Breast epithelium (tissue), 4 donors: ENCODE measurements around the gene NXN. TPM values are rescaled to one million over a fixed set of nuclear protein-coding genes. Genes with fewer than 3 reads are reported as not detected.
"Not testable (repeated sequence)": the region's sequence is repeated elsewhere in the genome, so short reads cannot be mapped to it uniquely, and the experiment has no call there.

Experiments
- DNase-seq, 2 donors: peaks; one replicate each; pipeline ENCODE4 v3.0.0-alpha.2; 2019; ENCODE audit warnings: low spot score in 2 of 2
- H3K27ac ChIP-seq, 2 donors: fragments of 200-600 bp; sonication (generic) in 1 of 2; one replicate each; pipeline ENCODE4 v1.5.1; 2016 to 2019; ENCODE audit warnings: mild to moderate bottlenecking in 1 of 2
- H3K27me3 ChIP-seq, 2 donors: fragments of 200-600 bp; sonication (generic) in 1 of 2; one replicate each; pipeline versions ENCODE4 v1.5.1 to v1.6.0; 2017 to 2019; ENCODE audit warnings: control low read depth in 1 of 2, mild to moderate bottlenecking in 1 of 2
- H3K36me3 ChIP-seq: fragments of 200-600 bp; one replicate; pipeline ENCODE4 v1.5.1; 2019
- H3K4me1 ChIP-seq, 2 donors: fragments of 200-600 bp; sonication (generic); one replicate each; pipeline ENCODE4 v1.5.1; 2016 to 2019; ENCODE audit warnings: control low read depth in 1 of 2
- H3K4me3 ChIP-seq, 3 donors: fragments of 200-600 bp; sonication (generic); 1 replicate in 2 of 3; 2 replicates in 1 of 3; pipeline ENCODE4 v1.5.1; 2016 to 2019; ENCODE audit warnings: mild to moderate bottlenecking in 3 of 3, moderate library complexity in 2 of 3
- H3K9me3 ChIP-seq, 2 donors: fragments of 200-600 bp; sonication (generic) in 1 of 2; one replicate each; pipeline ENCODE4 v1.5.1; 2016 to 2019; ENCODE audit warnings: control low read depth in 1 of 2
- CTCF ChIP-seq, 3 donors: fragments of 450-650 bp; IDR thresholded peaks; one replicate each; pipeline ENCODE4 v1.5.1; 2016 to 2017; ENCODE audit warnings: antibody characterized with exemption in 3 of 3, mild to moderate bottlenecking in 3 of 3, moderate library complexity in 3 of 3
- POLR2A ChIP-seq: fragments of 450-650 bp; IDR thresholded peaks from one replicate; pipeline ENCODE4 v1.6.1; 2016; ENCODE audit warnings: antibody characterized with exemption, mild to moderate bottlenecking, moderate library complexity
- POLR2AphosphoS5 ChIP-seq, 3 donors: sonication (generic); formaldehyde crosslinking; IDR thresholded peaks; one replicate each; pipeline ENCODE4 v1.6.1; 2017; ENCODE audit warnings: antibody characterized with exemption in 3 of 3
- intact Hi-C: fragments of 100-400 bp; cut with DNase I; formaldehyde crosslinking; loops from one replicate; pipeline ENCODE4 v1.15.1; 2023; ENCODE audit warnings: low total_unique reads
- total RNA-seq, 3 donors: library from RNA; depleted of rRNA; stranded (reverse); fragments of >200 nt; gene quantifications; one replicate each; pipeline ENCODE4 v1.1.0, GENCODE V29; 2016

Gene NXN
- total RNA-seq, 3 donors from 2014 or later = 9.3 to 14.3 (median 12.8) TPM

- H3K4me1 ChIP-seq = no peaks in the 10 kb centered on the region
- TF ChIP-seq POLR2A (no peak), CTCF (IDR thresholded peaks at IDR 0.05) (no peak), POLR2AphosphoS5 (IDR thresholded peaks at IDR 0.05) (no peak)
- H3K4me3 ChIP-seq = no peak overlapping the region
- no peak for DNase-seq
- intact Hi-C loops = no loop called here
- no peak overlapping the region for H3K27ac ChIP-seq
- H3K9me3 ChIP-seq = no peaks in the 10 kb centered on the region
- H3K27me3 ChIP-seq = no peaks in the 10 kb centered on the region
- H3K36me3 ChIP-seq = no peaks in the 10 kb centered on the region
These were observed 107.6 kb downstream of the NXN start for GRCh38 chr17:871751-872519.

- intact Hi-C loops = no loop called here
- H3K27ac ChIP-seq = peak overlapping the region; percentile 82 to 89
- no peaks in the 10 kb centered on the region for H3K4me1 ChIP-seq
- TF ChIP-seq POLR2A (no peak), POLR2AphosphoS5 (IDR thresholded peaks at IDR 0.05) (peak in 1 of 3 donors; percentile 6), CTCF (IDR thresholded peaks at IDR 0.05) (no peak)
- no peaks in the 10 kb centered on the region for H3K36me3 ChIP-seq
- peak in 1 of 2 donors; percentile 61 for DNase-seq
- no peaks in the 10 kb centered on the region for H3K9me3 ChIP-seq
- no peaks in the 10 kb centered on the region for H3K27me3 ChIP-seq
- H3K4me3 ChIP-seq = peak overlapping the region in 2 of 3 donors; percentile 22 to 48
These were observed 109.7 kb downstream of the NXN start for GRCh38 chr17:869567-870525.

GRCh38 chr17:869086-869485, 110.5 kb downstream of the NXN start:
- H3K36me3 ChIP-seq = no peaks in the 10 kb centered on the region
- TF ChIP-seq CTCF (IDR thresholded peaks at IDR 0.05) (no peak), POLR2AphosphoS5 (IDR thresholded peaks at IDR 0.05) (peak in 2 of 3 donors; percentile 28 to 67)
- no peaks in the 10 kb centered on the region for H3K9me3 ChIP-seq
- no peaks in the 10 kb centered on the region for H3K27me3 ChIP-seq
- H3K4me1 ChIP-seq = no peaks in the 10 kb centered on the region
- intact Hi-C loops = no loop called here
- peak overlapping the region; percentile 82 to 89 for H3K27ac ChIP-seq
- DNase-seq = no peak
- H3K4me3 ChIP-seq = peak overlapping the region in 2 of 3 donors; percentile 22 to 48

GRCh38 chr17:867896-868489, 111.6 kb downstream of the NXN start:
- Histone ChIP-seq H3K27me3 (no peaks in the 10 kb centered on the region), H3K9me3 (no peaks in the 10 kb centered on the region), H3K4me3 (no peak overlapping the region), H3K36me3 (no peaks in the 10 kb centered on the region), H3K4me1 (no peaks in the 10 kb centered on the region), H3K27ac (peak overlapping the region in 1 of 2 donors; percentile 89)
- intact Hi-C loops = no loop called here
- no peak for DNase-seq
- no peak for TF ChIP-seq CTCF (IDR thresholded peaks at IDR 0.05)
- no peak for TF ChIP-seq POLR2AphosphoS5 (IDR thresholded peaks at IDR 0.05)
- no peak for TF ChIP-seq POLR2A

GRCh38 chr17:867238-867637, 112.3 kb downstream of the NXN start:
- not testable (repeated sequence) for H3K27ac ChIP-seq, H3K36me3 ChIP-seq

More at GRCh38 chr17:867238-867637, 112.3 kb downstream of the NXN start:
- intact Hi-C loops, H3K4me3 ChIP-seq, H3K9me3 ChIP-seq, H3K27me3 ChIP-seq, H3K4me1 ChIP-seq, DNase-seq: not testable (repeated sequence)
